ENCODE results near the gene TMEM219. TPM values are rescaled to one million over a fixed set of nuclear protein-coding genes. Genes with fewer than 3 reads are reported as not detected.

TMEM219 gene
- total and polyA plus RNA-seq, 11 donors: 58.9 to 121 (median 69.8) TPM

DNA sequence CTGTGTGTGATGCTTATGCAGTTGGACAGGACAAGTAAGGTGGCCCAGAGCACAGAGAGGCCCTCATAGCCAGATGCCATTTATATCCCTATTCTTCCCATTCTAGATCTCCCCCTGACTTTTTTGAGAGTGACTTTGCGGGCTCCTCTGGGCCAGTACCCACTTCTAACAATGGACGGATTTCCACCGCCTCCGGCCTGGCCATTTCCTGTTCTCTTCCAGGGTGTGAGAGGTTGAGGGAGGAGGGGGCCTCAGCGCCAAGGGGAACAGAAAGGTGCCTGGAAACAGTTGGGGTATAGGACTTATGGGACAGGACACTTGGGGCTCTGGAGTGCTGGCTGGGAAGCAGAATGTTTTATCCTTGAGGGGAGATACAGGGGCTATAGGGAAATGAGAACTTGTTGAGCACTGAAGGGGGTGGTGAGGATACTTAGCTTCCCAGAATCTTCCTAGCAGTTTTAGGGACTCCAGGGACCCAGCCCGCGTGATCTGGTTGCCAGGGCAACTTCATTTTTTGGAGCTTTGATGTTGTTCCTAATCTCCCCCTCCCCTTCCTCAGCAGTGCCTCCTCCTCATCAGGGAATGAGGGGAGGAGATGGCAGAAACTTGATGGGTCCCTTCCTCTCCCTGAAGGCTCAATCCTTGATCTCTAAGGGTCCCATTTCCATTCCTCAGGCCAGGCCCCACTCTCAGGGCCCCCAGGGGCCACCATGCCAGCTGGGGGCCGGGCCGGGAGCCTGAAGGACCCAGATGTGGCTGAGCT is 15.4 kb downstream of the TMEM219 start:
- Histone ChIP-seq H3K27me3 (no peaks in the 10 kb centered on the region), H3K4me1 (peaks cover 0 to 57% (median 37%) of the 10 kb centered on the region in 12 donors), H3K9me3 (no peaks in the 10 kb centered on the region), H3K4me3 (peak overlapping the region in 9 of 12 donors; percentile 70 to 98 (median 90)), H3K27ac (peak overlapping the region; percentile 67 to 99 (median 96)), H3K36me3 (peaks cover 0 to 52% (median 48%) of the 10 kb centered on the region in 9 donors)
- no peak for TF ChIP-seq POLR2A (IDR thresholded peaks at IDR 0.05)
- TF ChIP-seq, protein P1, sequence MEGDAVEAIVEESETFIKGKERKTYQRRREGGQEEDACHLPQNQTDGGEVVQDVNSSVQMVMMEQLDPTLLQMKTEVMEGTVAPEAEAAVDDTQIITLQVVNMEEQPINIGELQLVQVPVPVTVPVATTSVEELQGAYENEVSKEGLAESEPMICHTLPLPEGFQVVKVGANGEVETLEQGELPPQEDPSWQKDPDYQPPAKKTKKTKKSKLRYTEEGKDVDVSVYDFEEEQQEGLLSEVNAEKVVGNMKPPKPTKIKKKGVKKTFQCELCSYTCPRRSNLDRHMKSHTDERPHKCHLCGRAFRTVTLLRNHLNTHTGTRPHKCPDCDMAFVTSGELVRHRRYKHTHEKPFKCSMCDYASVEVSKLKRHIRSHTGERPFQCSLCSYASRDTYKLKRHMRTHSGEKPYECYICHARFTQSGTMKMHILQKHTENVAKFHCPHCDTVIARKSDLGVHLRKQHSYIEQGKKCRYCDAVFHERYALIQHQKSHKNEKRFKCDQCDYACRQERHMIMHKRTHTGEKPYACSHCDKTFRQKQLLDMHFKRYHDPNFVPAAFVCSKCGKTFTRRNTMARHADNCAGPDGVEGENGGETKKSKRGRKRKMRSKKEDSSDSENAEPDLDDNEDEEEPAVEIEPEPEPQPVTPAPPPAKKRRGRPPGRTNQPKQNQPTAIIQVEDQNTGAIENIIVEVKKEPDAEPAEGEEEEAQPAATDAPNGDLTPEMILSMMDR (IDR thresholded peaks at IDR 0.05): no peak
- peak in 1 of 4 donors; percentile 19 for ATAC-seq
- intact Hi-C loops (cut with DNase I): loop anchor here in 6 of 10 donors (1.0 to 5.0 kb wide), 6 partner anchors 14 to 670 kb away; partner anchors contain the start of genes HIRIP3 (in 3 of the 6), MAZ (in 1 of the 6) and PRRT2 (in 1 of the 6)
- peak in 3 of 5 donors; percentile 60 to 63 (median 61) for DNase-seq
- 53 to 63% (median 62%) methylated on average over 7 to 9 of the region's 9 CpGs for WGBS, 4 donors

DNA sequence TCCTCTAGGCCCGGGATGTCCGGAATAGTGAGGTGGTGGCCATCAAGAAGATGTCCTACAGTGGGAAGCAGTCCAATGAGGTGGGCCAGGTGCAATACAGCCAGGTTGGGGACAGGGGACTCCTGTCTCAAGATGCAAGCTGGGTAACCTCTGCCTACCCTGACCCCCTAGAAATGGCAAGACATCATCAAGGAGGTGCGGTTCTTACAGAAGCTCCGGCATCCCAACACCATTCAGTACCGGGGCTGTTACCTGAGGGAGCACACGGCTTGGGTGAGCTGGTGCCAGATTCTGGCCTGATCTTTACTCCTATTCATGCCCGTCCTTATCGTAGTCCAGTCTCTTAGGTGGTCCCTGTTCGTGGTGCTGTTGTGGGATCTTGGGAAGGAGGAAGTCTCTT is 16.2 kb downstream of the TMEM219 start:
- TF ChIP-seq, protein P1 (IDR thresholded peaks at IDR 0.05): no peak
- Histone ChIP-seq H3K27ac (peak overlapping the region; percentile 47 to 99 (median 96)), H3K4me3 (peak overlapping the region in 6 of 12 donors; percentile 70 to 98 (median 90)), H3K4me1 (peaks cover 0 to 57% (median 36%) of the 10 kb centered on the region in 12 donors), H3K36me3 (peaks cover 0 to 57% (median 55%) of the 10 kb centered on the region in 9 donors), H3K27me3 (no peaks in the 10 kb centered on the region), H3K9me3 (no peaks in the 10 kb centered on the region)
- intact Hi-C loops (cut with DNase I): loop anchor here in 3 of 10 donors (5.0 kb wide), 3 partner anchors 166 to 669 kb away; partner anchors contain the start of genes MAZ (in 1 of the 3) and PRRT2 (in 1 of the 3)
- DNase-seq (no peak), ATAC-seq (no peak)
- WGBS, 4 donors: 89 to 94% (median 90%) methylated on average over 9 of the region's 9 CpGs

- 72 to 83% (median 77%) methylated on average over 8 to 9 of the region's 9 CpGs for WGBS, 4 donors
- TF ChIP-seq, protein P1 (IDR thresholded peaks at IDR 0.05): no peak
- no peak for TF ChIP-seq POLR2A (IDR thresholded peaks at IDR 0.05)
- peak overlapping the region in 1 of 12 donors; percentile 90 for H3K4me3 ChIP-seq
- no peaks in the 10 kb centered on the region for H3K9me3 ChIP-seq
- peaks cover 0 to 64% (median 61%) of the 10 kb centered on the region in 9 donors for H3K36me3 ChIP-seq
- no peak for ATAC-seq
- no peak for DNase-seq
- intact Hi-C loops (cut with DNase I): loop anchor here in 3 of 10 donors (5.0 kb wide), 3 partner anchors 166 to 669 kb away; partner anchors contain the start of genes MAZ (in 1 of the 3) and PRRT2 (in 1 of the 3)
- no peaks in the 10 kb centered on the region for H3K27me3 ChIP-seq
- peak overlapping the region in 11 of 12 donors; percentile 47 to 99 (median 96) for H3K27ac ChIP-seq
- H3K4me1 ChIP-seq: peaks cover 0 to 57% (median 35%) of the 10 kb centered on the region in 12 donors
These were observed 16.8 kb downstream of the TMEM219 start for GRCh38 chr16:29978564-29979270.
